Peyer's patch (tissue), 4 donors: ENCODE data around the gene SUGCT.

ENCODE experiments used
- POLR2A ChIP-seq, 2 donors: fragments of 450-650 bp; IDR thresholded peaks; one replicate each; pipeline ENCODE4 v1.5.1; 2017; ENCODE audit warnings: antibody characterized with exemption in 2 of 2, mild to moderate bottlenecking in 2 of 2, moderate library complexity in 2 of 2
- TF ChIP-seq, protein P1 (sequence below), 6 experiments: fragments of 450-650 bp in 4 of 6; fragments of 200-600 bp in 2 of 6; sonication (generic) in 1 of 6; IDR thresholded peaks; one replicate each; pipeline ENCODE4 v1.5.1; 2017 to 2019; ENCODE audit warnings: antibody characterized with exemption in 6 of 6, mild to moderate bottlenecking in 3 of 6, moderate library complexity in 1 of 6

- no peak for TF ChIP-seq POLR2A (IDR thresholded peaks at IDR 0.05)
- TF ChIP-seq, protein P1, sequence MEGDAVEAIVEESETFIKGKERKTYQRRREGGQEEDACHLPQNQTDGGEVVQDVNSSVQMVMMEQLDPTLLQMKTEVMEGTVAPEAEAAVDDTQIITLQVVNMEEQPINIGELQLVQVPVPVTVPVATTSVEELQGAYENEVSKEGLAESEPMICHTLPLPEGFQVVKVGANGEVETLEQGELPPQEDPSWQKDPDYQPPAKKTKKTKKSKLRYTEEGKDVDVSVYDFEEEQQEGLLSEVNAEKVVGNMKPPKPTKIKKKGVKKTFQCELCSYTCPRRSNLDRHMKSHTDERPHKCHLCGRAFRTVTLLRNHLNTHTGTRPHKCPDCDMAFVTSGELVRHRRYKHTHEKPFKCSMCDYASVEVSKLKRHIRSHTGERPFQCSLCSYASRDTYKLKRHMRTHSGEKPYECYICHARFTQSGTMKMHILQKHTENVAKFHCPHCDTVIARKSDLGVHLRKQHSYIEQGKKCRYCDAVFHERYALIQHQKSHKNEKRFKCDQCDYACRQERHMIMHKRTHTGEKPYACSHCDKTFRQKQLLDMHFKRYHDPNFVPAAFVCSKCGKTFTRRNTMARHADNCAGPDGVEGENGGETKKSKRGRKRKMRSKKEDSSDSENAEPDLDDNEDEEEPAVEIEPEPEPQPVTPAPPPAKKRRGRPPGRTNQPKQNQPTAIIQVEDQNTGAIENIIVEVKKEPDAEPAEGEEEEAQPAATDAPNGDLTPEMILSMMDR (IDR thresholded peaks at IDR 0.05): no peak
These were observed 444.6 kb downstream of the SUGCT start for GRCh38 chr7:40579401-40579800.
